ENCODE measurements around the gene ZNF112. TPM values are rescaled to one million over a fixed set of nuclear protein-coding genes. Genes with fewer than 3 reads are reported as not detected.
"Not testable (repeated sequence)": the region's sequence is repeated elsewhere in the genome, so short reads cannot be mapped to it uniquely, and the experiment has no call there.

The ZNF112 gene
- total RNA-seq, 1 experiment from 2014 or later, result 3.3 TPM

- peaks cover 12% of the 10 kb centered on the region for H3K27me3 Mint-ChIP-seq (ENCODE audit: low read depth)
- Histone ChIP-seq H3K9me3 (ENCODE audit: control insufficient read depth, low read depth, low read length) (no peaks in the 10 kb centered on the region), H4K8ac (replicated peaks; ENCODE audit: insufficient read length, low read depth, low read length) (no peak within 1 kb of the TSS), H3K18ac (ENCODE audit: insufficient read length, low read depth, low read length) (no peak within 1 kb of the TSS), H3K23me2 (ENCODE audit: insufficient read length, low read depth, low read length, poor library complexity, severe bottlenecking) (no peaks in the 10 kb centered on the region), H2BK12ac (ENCODE audit: insufficient read length, low read depth, low read length) (no peak within 1 kb of the TSS), H3K79me2 (ENCODE audit: insufficient read depth, low read length) (no peaks in the 10 kb centered on the region), H2BK120ac (ENCODE audit: low read depth, low read length, poor library complexity, severe bottlenecking) (no peak within 1 kb of the TSS), H3K4me1 (ENCODE audit: insufficient read depth, low read length) (no peaks in the 10 kb centered on the region), H2AFZ (ENCODE audit: low read length) (peak within 1 kb of the TSS; percentile 69), H2BK20ac (ENCODE audit: low read depth, low read length, poor library complexity, severe bottlenecking) (no peak within 1 kb of the TSS), H3K9ac (ENCODE audit: extremely low read depth, insufficient read length, low read length) (no peak within 1 kb of the TSS), H4K91ac (ENCODE audit: insufficient read length, low read depth, low read length) (no peak within 1 kb of the TSS), H3K79me1 (ENCODE audit: insufficient read depth, low read depth, low read length, poor library complexity, severe bottlenecking) (no peaks in the 10 kb centered on the region), H4K5ac (ENCODE audit: insufficient read length, low read depth, low read length) (no peak within 1 kb of the TSS), H2BK5ac (ENCODE audit: insufficient read length, low read length) (no peak within 1 kb of the TSS), H2BK15ac (ENCODE audit: low read depth, low read length) (no peak within 1 kb of the TSS), H3K56ac (ENCODE audit: insufficient read length, low read depth, low read length) (no peak within 1 kb of the TSS), H3K14ac (ENCODE audit: insufficient read depth, low read length) (no peak within 1 kb of the TSS), H3K4ac (ENCODE audit: low read depth, low read length) (no peak within 1 kb of the TSS), H3K23ac (ENCODE audit: insufficient read length, low read depth, low read length) (no peak within 1 kb of the TSS), H2AK5ac (ENCODE audit: insufficient read length, low read length) (no peak within 1 kb of the TSS), H3K27ac (ENCODE audit: insufficient read length, low read depth, low read length) (no peak within 1 kb of the TSS), H3K27me3 (ENCODE audit: insufficient read depth, low read length) (no peaks in the 10 kb centered on the region), H3T11ph (ENCODE audit: low read length) (no peak within 1 kb of the TSS), H3K4me2 (ENCODE audit: insufficient read depth, insufficient read length, low read length) (peak within 1 kb of the TSS; percentile 77), H4K20me1 (ENCODE audit: control insufficient read depth, insufficient read depth, insufficient read length) (no peaks in the 10 kb centered on the region)
- TF ChIP-seq CTCF (conservative IDR thresholded peaks at IDR 0.05), result no peak
- H3K4me3 Mint-ChIP-seq, result peak within 1 kb of the TSS; percentile 94 to 95
- H3K27ac Mint-ChIP-seq, result peak within 1 kb of the TSS in 2 of 3 experiments; percentile 32 to 50; a peak in 4 of 7 replicates
- H3K9me3 Mint-ChIP-seq, result peaks cover 44 to 58% of the 10 kb centered on the region in 2 experiments
- WGBS (ENCODE audit: extremely low coverage, insufficient read length, low lambda C conversion rate), result no CpG with 5 or more reads among the region's 43 CpGs
- DNase-seq, result peak; percentile 97
- H3K4me1 Mint-ChIP-seq, result peaks cover 0 to 4% of the 10 kb centered on the region in 2 experiments; a peak in 3 of 4 replicates
- H3K36me3 Mint-ChIP-seq (ENCODE audit: insufficient read depth in 1 of 3, low read depth in 3 of 3), result peaks cover 8 to 10% (median 9%) of the 10 kb centered on the region in 3 experiments
These were observed 44.9 kb upstream of the ZNF112 start, which contains the start of gene ZNF285 for GRCh38 chr19:44401139-44402115. Gene ZNF285, minus strand, starts transcription at chr19:44401608. Its CDS starts 4,395 bp downstream, at chr19:44397213.

GRCh38 chr19:44389268-44389667 lies 32.8 kb upstream of the ZNF112 start:
- H3K27ac Mint-ChIP-seq; H3K27ac ChIP-seq (ENCODE audit: insufficient read length, low read depth, low read length); H3K4me1 Mint-ChIP-seq; H3K4me2 ChIP-seq (ENCODE audit: insufficient read depth, insufficient read length, low read length); H3K9ac ChIP-seq (ENCODE audit: extremely low read depth, insufficient read length, low read length); H2BK15ac ChIP-seq (ENCODE audit: low read depth, low read length); H4K20me1 ChIP-seq (ENCODE audit: control insufficient read depth, insufficient read depth, insufficient read length); H3K56ac ChIP-seq (ENCODE audit: insufficient read length, low read depth, low read length); H3T11ph ChIP-seq (ENCODE audit: low read length); H2BK12ac ChIP-seq (ENCODE audit: insufficient read length, low read depth, low read length); H3K4me3 Mint-ChIP-seq; H3K4ac ChIP-seq (ENCODE audit: low read depth, low read length); H3K4me1 ChIP-seq (ENCODE audit: insufficient read depth, low read length); H3K23ac ChIP-seq (ENCODE audit: insufficient read length, low read depth, low read length); H4K91ac ChIP-seq (ENCODE audit: insufficient read length, low read depth, low read length); DNase-seq; H2BK5ac ChIP-seq (ENCODE audit: insufficient read length, low read length); H3K79me1 ChIP-seq (ENCODE audit: insufficient read depth, low read depth, low read length, poor library complexity, severe bottlenecking); H3K27me3 Mint-ChIP-seq (ENCODE audit: low read depth); H2BK120ac ChIP-seq (ENCODE audit: low read depth, low read length, poor library complexity, severe bottlenecking); H2AFZ ChIP-seq (ENCODE audit: low read length); H3K14ac ChIP-seq (ENCODE audit: insufficient read depth, low read length); H3K18ac ChIP-seq (ENCODE audit: insufficient read length, low read depth, low read length); H2BK20ac ChIP-seq (ENCODE audit: low read depth, low read length, poor library complexity, severe bottlenecking); H3K27me3 ChIP-seq (ENCODE audit: insufficient read depth, low read length); H3K23me2 ChIP-seq (ENCODE audit: insufficient read length, low read depth, low read length, poor library complexity, severe bottlenecking); H4K8ac ChIP-seq (replicated peaks; ENCODE audit: insufficient read length, low read depth, low read length); H4K5ac ChIP-seq (ENCODE audit: insufficient read length, low read depth, low read length); H2AK5ac ChIP-seq (ENCODE audit: insufficient read length, low read length); H3K9me3 ChIP-seq (ENCODE audit: control insufficient read depth, low read depth, low read length); H3K79me2 ChIP-seq (ENCODE audit: insufficient read depth, low read length): not testable (repeated sequence)
- Mint-ChIP-seq H3K36me3 (ENCODE audit: insufficient read depth in 1 of 3, low read depth in 3 of 3) (peaks cover 42 to 71% (median 58%) of the 10 kb centered on the region in 3 experiments), H3K9me3 (peaks cover 59 to 76% of the 10 kb centered on the region in 2 experiments)
- no CpG with 5 or more reads among the region's 4 CpGs for WGBS (ENCODE audit: extremely low coverage, insufficient read length, low lambda C conversion rate)
